NCI-H510A treated with DMSO at 0.1 percent for 48 hours (cell line): ENCODE measurements around the gene FHOD1.

Experiments
- DNase-seq: peaks from one replicate; lab custom pipeline; 2025; lab: John Stamatoyannopoulos, UW

The FHOD1 gene

DNA sequence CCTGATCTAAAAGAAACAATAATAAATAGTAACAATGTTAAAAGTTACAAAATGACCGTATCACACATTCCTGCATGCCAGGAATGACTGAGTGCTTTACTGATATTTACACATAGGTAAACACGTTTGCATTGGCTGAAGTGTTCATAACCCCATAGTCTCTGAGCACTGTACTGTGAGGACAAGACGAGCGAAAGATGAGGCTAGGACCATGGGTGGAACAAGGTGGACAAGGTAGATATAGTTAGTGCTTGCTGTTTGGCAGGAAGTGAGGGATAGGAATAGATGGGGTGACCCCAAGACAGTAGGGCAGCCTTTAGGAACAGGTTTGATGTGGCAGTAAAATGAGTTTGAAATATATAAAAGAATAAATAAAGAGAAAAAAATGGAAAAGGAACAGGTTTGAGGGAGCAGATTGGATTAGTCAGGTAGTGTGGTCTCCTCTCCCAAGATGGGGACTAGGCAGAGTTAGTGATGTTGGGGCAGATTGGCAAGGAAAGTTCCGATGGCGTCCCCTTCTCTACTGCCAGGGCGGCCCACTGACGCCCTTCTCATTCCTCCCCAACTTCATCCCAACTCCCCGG is 55.8 kb downstream of the FHOD1 start:
- no peak for DNase-seq

DNA sequence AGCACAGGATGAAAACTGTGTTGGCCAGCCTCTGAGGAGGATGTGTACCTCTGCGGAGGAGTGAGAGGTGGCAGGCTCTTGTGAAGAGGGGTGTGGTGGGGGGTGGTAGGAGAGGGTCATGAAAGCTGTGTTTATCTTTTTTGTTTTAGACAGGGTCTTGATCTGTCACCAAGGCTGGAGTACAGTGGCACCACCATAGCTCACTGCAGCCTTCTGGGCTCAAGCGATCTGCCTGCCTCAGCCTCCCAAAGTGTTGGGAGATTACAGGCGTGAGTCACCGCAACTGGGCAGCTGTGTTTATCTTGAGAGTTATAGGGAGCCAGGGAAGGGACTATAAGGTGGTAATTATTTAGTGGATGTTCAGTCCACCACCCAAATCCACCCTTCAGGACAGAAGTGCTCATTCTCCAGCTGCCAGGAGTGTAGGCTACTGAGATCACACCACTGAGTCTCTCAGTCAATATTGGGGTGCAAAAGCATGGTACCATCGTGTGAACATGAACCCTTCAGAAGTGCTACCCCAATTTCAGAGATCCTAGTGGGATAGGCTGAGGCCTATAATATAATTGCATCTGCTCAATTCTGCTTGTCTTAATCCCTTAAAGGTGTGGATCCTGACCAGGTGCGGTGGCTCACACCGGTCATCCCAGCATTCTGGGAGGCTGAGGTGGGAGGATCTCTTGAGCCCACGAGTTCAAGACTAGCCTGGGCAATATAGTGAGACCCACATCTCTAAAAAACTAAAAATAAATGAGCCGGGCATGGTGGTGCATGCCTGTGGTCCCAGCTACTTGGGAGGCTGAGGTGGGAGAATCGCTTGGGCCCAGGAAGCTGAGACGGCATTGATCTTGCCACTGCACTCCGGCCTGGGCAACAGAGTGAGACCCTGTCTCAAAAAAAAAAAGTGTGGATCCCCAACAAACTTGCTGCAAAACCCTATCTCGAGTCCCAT is 56.6 kb downstream of the FHOD1 start:
- DNase-seq: no peak

DNA sequence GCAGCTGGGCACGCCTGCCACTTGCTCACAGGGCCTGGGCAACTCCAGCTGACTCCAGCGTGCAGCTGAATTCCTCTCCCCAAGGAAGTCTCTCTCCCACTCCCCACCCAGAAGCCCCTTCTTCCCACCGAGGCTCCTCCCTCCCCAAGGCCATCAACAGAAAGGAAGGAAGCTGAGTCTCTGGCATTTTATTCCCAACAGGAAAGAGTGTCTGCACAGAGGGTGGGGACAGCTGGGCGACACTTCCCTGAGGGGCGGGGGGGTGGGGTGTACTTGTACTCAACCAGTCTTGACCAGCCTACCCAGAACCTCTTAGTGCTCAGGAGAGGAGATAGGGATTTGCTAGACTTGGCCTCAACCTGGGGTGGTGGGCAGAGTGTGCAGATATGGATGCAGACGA is 57.2 kb downstream of the FHOD1 start, which contains the start of gene EXOC3L1:
Gene EXOC3L1 (minus strand): TSS at position 96 of the 400 bp plus-strand sequence. CDS start 460 bp downstream, outside the sequence.
- DNase-seq: no peak

DNA sequence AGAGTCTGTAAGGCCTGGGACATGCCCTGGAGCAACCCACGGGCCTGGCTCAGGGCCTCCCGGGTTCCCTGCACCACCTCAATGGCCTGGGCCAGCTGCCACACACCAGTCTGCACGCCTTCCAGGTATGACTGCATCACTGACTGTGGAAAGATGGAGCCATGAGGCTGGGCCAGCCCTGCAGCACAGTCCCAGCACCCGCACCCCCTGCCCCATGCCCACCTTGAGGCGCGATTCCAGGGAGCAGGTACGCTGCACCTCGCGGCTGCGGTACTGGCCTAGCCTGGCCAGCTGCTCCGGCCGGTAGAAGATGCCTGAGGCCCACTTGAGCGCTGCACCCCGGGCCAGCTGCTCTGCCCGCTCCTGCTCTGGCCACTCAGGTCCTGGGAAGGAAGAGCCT is 58.5 kb downstream of the FHOD1 start:
- DNase-seq: no peak

DNA sequence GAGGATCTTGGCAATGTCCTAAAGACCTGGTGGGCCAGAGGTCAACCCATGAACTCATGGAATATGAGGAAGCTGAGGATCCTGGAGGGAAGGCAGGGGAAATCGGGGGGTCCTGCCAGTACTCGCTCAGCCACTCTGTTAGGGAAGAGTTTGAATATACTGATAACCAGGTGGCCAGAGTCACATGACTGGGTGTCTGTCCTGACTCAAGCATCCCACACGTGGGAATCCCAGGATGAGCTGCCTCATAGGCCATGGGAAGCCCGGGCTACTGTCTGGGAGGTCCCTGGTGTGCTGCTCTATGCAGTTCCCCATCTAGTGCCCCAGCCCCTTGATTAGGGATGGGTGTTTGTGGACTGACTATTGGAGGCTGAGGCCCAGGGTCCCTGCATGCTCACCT is 59.0 kb downstream of the FHOD1 start:
- no peak for DNase-seq

- no peak for DNase-seq
Observed at GRCh38 chr16:67187175-67187890, 59.9 kb downstream of the FHOD1 start.

- DNase-seq: no peak
Observed at GRCh38 chr16:67186550-67186950, 60.7 kb downstream of the FHOD1 start.

- DNase-seq: no peak
Observed at GRCh38 chr16:67185651-67186134, 61.6 kb downstream of the FHOD1 start.

DNA sequence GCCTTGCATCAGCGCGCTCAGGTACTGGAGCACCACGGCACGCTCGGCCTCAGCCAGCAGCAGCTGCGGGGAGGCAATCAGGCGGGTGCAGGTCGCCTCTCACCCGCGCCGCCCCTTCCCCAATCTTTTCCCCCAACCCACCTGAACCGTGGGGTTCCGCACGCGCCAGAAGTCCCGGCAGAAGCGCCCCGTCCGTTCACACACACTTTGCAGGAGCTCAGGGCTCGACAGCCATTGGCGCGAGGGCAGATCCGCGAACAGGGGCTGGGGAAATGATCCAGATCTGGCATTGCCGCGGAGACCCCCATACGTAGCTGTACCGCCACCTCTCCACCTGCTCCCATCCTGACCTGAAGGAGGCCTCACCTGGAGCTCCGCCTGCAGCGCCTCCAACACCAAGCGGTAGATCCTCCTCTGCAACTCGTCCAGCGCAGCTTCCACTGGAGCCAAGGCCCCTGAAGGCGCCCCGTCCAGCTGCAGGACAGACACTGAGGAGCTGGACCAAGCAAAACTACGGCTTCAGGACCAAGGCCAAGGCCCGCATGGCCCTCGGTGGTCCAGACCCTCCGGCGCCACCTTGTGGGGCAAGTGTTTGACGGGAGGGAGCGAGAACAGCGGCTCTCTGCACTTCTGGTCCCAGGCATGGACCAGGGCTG is 62.2 kb downstream of the FHOD1 start:
- DNase-seq: peak; percentile 32

DNA sequence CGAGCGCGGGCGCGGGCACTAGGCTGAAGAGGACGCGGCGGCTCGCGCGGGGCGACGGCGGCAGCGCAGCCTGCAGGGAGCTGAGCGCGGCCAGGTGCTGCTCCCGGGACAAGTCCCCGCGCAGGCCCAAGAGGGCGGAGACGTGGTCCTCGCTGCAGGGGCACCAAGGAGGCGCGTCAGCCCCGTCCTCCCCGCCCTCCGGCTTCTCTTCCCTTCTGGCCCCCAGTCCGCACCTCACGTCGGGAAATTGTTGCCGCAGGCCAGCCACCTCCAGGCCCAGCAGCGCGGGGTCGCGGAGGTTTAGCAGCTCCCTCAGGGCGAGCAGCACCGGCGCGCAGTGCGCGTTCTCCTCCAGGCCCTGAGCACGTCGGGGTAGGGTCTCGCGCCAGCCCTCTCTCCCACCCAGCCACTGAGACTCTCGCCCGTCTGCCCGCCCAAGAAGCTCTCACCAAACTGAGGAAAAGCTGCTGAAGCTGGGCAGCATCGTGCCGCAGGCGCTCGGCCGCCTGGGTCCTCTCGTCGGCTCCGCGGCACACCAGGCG is 62.8 kb downstream of the FHOD1 start:
- no peak for DNase-seq

DNA sequence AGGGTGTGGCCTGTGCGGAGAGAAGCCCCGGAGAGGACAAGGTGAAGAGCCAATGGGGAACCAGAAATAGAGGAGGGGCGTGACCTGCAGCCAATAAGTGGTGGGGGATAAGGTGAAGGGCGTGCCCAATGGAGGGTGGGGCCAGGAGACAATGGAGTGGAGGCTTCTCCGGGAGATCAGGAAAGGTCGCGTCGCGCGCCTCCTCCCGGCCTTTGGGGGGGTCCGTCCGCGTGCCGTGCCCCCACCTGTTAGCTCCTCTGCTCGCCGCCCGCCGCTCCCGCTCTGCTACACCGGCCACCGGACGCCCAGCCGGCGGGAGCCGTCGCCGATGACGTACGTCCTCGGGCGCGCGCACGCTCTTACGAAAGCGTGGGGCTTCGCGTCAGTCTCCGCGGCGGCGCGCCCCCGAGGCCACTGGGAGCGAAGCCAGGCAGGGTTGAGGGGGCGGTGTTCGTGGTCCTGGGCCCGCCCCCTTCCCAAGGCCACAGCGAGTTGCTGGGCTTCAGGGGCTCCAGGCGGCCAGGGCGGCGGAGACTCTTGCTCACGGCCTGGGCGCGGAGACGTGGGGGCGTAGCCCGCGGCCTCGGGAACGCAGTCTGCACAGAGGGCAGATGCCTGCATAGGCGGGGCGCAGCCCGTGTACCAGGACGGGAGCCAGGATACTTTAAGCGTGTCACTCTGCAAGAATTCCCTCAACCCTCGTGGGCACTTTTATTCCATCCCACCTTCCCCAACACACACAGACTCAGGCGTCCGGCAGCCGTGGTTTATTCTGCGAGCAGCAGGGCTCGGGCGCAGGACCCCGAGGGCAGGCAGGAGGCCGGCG is 63.4 kb downstream of the FHOD1 start, which contains the start of gene MATCAP1:
Gene MATCAP1 (minus strand): TSS at position 337 of the 826 bp plus-strand sequence. CDS start 3,353 bp downstream, outside the sequence.
- peak; percentile 93 for DNase-seq

- DNase-seq: no peak
Observed at GRCh38 chr16:67183284-67183626, 64.0 kb downstream of the FHOD1 start.

GRCh38 chr16:67182288-67182687 is 65.0 kb downstream of the FHOD1 start:
- no peak for DNase-seq

DNA sequence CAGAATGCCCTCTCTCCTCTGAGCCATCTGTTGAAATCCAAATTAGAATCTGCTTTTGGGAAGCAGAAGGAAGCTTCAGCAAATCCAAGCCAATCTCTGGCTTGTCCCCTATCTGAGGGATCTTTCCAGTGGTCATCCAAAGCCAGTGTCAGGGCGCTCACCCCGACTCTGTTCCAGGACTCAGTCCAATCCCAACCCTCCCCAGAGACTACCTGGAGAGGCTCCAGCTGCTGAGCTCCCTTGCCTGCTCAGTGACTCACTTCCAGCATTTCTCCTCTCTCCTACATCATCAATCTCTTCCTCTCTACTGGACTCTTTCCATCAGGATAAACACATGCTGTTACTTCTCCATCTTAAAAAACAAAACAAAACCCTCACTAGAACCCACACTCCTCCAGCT is 65.9 kb downstream of the FHOD1 start:
- DNase-seq: no peak

DNA sequence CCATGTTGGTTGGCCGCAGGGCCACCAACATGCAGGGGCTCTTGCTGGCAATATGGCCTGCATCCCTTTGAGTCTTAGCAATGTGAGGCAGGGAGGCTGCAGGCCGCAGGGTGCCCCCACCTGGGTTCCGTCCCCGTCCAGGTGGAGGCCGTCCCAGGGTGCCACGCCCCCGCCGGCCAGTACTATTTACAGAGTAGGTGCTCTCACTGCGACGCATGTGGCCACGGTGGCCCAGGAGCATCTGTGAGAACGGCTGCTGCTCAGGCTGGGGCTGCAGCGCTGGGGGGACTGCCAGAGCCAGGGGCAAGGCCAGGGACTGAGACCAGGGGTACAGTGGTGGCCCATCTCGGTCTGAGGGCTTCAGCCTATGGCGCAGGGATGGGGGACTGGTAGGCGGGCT is 67.1 kb downstream of the FHOD1 start:
- DNase-seq: no peak

GRCh38 chr16:67179421-67180080 is 67.7 kb downstream of the FHOD1 start:
- no peak for DNase-seq
